GM19372 (cell line): ENCODE results near the gene ADAMTS14.
"Not testable (repeated sequence)": the region's sequence is repeated elsewhere in the genome, so short reads cannot be mapped to it uniquely, and the experiment has no call there.

Source experiments
- ATAC-seq: cut with Tn5 transposase; IDR thresholded peaks from one replicate; pipeline ENCODE4 v1.9.1; 2021; ENCODE audit warnings: mild to moderate bottlenecking, low read depth, moderate library complexity; ENCODE audit not compliant: unreplicated experiment

ADAMTS14 gene

DNA sequence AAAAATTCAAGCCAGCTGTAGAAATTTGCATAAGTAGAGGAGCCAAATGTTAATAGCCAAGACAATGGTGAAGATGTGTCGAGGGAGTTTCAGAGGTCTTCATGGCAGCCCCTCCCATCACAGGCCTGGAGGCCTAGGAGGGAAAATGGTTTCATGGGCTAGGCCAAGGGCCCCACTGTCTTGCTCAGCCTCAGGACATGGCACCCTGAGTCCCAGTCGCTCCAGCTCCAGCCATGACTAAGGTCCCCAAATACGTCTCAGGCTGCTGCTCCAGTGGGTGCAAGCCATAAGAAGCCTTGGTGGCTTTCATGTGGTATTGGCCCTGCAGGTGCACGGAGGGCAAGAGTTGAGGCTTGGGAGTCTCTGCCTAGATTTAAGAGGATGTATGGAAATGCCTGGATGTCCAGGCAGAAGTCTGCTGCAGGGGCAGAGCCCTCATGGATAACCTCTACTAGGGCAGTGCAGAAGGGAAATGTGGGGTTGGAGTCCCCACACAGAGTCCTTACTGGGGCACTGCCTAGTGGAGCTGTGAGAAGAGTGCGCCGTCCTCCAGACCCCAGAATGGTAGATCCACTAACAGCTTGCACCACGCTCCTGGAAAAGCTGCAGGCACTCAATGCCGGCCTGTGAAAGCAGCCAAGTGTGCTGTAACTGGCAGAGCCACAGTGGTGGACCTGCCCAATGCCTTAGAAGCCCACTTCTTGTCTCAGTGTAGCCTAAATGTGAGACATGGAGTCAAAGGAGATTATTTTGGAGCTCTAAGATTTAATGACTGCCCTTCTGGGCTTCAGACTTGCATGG, 93.7 kb downstream of the ADAMTS14 start:
- ATAC-seq, result no peak

DNA sequence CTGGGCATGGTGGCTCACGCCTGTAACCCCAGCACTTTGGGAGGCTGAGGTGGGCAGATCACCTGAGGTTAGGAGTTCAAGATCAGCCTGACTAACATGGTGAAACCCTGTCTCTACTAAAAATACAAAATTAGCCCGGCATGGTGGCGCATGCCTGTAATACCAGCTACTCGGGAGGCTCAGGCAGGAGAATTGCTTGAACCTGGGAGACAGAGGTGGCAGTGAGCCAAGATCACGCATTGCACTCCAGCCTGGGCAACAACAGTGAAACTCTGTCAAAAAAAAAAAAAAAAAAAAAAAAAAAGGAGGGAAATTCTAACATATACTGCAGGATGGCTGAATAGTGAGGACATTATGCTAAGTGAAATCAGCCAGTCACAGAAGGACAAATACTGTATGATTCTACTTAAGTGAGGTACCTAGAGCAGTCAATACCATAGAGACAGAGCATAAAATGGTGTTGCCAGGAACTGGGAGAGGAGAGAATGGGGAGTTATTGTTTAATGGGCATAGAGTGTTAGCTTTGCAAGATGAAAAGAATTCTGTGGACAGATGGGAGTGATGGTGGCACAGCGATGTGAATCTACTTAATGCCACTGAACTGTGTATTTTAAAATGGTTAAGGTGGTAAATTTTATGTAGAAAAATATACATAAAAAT, 95.8 kb downstream of the ADAMTS14 start:
- not testable (repeated sequence) for ATAC-seq

DNA sequence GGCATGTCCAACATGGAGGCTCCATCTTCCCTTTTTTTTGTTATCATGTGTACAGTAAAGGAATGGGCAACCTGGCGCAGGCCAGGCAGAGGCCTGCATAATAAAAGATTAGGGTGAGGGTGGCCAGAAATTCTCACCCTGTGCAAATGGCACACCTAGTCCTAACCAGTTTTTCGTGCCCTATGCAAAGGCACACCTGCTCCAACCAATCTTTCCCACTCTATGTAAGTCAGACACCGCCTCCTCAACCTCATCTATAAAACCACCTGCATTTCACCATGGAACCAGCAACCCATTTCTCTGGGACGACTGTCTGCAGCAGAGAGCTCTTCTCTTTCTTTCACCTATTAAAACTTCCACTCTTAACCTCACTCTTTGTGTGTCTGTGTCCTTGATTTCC, 96.8 kb downstream of the ADAMTS14 start:
- no peak for ATAC-seq

GRCh38 chr10:70770001-70770400, 97.7 kb downstream of the ADAMTS14 start:
- ATAC-seq, result no peak

GRCh38 chr10:70770516-70770915, 98.2 kb downstream of the ADAMTS14 start:
- ATAC-seq, result not testable (repeated sequence)

DNA sequence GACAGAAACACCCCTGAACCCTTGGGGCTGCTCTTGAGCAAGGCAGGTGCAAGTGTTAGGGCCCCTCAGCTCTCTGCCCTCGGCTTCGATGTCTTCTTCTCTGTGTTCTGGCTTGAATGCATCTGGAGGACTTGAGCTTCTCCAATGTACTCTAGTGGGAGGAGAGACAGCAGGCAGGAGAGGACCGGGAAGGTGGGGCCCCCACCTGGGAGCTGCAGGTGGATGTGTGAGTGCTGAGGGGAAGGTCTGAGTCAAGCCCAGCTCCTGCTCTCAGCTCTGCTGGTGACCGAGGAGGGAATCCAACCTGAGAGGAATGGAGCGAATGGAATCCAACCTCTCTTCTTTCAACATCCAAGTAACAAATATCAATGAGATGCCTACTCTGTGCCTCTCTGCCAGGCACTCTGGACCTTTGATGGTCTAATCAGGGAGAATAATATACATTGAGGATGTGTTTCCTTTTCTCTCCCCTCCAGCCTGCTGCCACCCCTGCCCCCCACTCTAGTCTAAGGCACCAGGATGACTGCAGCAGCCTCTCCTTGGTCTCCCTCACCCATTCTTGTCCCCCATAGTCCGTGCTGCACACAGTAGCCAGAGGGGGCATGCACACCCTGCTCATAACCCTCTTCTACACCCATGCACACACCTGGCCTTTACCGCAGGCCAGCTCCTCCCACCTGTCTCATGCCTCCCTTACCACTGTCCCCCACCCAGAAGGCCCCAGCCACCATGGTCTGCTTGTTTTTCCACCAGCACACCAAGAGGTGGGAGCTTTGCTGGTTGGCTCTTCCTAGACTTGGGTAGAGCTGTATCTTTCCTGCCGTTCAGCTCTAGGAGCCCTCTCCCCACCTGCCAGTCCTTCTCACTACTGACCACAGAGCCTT, 99.2 kb downstream of the ADAMTS14 start:
- no peak for ATAC-seq

- no peak for ATAC-seq
Observed at GRCh38 chr10:70772627-70773026, 100.3 kb downstream of the ADAMTS14 start.

DNA sequence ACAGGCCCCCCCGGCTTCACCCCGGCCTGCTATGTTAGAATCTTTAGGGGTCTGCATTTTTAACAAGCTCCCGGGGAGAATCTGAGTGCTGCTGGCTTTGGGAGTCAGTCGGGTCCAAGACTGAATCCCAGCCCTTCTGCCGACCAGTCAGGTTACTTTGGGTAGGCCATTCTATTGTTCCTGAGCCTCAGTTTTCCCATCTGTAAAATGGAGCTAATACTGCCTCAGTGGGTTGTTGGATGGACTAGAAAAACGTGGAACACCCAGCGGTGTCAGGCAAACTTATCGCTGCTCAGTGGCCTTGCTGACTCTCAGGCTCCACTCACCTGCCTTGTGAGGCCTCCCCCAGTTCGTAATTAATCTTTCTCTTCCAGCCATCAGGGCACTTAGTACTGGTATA, 101.2 kb downstream of the ADAMTS14 start:
- ATAC-seq, result no peak

GRCh38 chr10:70773965-70774809, 101.9 kb downstream of the ADAMTS14 start:
- no peak for ATAC-seq

- ATAC-seq, result no peak
Observed at GRCh38 chr10:70774810-70775678, 102.7 kb downstream of the ADAMTS14 start.

- no peak for ATAC-seq
Observed at GRCh38 chr10:70775679-70776454, 103.6 kb downstream of the ADAMTS14 start.

DNA sequence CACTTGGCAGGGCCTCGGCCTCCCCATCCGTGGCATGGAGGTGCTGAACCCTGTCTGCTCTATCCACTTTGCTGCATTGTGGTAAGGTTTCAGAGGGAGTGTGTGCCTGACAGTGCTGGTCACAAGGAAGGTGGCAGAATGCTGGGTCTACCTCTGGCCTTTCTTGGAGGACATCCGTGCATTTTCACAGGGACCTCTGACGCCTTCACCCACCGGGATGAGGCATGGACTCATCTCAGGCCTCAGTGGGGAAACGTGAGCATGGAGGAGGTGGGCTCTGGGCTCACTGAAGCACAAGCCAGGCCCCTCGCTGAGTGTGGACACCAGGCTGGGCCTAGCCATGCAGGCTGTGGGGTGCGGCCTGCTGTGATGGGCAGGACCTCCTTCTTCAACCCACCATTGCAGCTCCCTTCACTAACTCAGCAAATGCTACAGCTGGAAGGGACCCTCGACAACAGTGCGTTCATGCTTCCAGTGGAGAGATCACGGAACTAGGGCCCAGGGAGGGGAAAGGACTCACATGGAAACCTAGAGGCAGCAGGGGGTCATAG, 104.2 kb downstream of the ADAMTS14 start:
- no peak for ATAC-seq

GRCh38 chr10:70777063-70777875, 105.0 kb downstream of the ADAMTS14 start:
- ATAC-seq, result no peak

GRCh38 chr10:70778267-70778924, 106.1 kb downstream of the ADAMTS14 start:
- no peak for ATAC-seq

DNA sequence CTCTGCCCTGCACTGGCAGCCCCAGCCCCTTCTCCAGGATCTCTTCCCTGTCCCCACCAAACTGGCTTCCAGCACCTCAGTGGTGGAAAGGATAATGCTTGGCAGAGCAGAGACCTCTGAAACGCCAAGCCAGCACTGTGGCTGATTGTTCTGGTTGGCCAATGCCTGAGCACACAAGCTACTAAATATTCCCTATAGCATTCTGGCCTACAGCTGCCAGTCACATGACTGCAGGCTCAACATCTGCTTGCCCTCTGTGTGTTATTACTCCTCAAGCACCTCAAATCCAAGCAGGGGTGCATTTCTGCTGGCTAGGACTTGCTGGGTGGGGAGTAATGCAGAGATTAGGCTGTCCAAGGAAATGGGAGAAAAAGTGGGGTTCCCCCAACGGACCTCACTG, 106.8 kb downstream of the ADAMTS14 start:
- ATAC-seq, result no peak

DNA sequence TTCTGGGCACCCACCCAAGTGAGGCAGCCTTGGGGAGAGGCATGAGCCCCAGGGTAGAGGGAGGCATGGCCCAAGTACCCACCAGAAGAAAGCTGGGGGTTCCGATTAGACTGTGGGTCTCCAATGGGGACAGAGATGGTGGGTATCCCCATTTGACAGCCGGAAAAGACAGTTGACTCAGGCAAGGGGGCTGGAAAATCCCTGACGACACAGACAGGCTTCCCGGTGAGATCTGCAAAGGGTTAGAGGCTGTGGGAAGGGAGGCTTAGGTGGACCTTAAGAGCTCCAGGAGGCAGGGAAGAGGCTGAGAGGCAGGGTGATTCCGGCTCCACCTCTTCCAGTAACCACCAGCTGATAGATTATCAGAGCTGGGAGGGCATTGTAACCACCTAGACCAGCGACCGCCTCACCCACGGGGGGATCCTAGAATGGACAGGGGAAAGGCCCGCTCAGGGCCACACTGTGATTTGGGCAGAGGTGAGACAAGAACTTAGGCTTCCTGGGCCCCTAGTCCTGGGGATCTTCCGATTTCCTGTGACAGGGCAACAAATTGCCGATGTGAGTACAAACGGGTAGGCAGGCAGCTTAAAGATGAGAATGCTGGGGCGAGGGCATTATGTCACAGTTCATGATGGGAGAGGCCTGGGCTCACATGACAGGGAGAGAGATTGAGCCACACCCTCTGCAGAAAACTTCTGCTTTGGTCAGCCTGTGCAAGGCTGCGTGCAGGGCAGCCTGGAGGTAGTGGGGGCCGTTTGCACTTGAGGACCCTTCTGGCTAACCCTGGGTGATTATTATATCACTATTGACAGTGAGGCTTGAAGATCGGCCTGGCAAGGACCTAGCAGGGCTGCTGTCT, 107.4 kb downstream of the ADAMTS14 start:
- ATAC-seq, result no peak
